ENCODE data around the gene AKNA. TPM values are rescaled to one million over a fixed set of nuclear protein-coding genes. Genes with fewer than 3 reads are reported as not detected.

The AKNA gene
- polyA plus RNA-seq, 10 donors = 8.2 to 15.5 (median 9.6) TPM

DNA sequence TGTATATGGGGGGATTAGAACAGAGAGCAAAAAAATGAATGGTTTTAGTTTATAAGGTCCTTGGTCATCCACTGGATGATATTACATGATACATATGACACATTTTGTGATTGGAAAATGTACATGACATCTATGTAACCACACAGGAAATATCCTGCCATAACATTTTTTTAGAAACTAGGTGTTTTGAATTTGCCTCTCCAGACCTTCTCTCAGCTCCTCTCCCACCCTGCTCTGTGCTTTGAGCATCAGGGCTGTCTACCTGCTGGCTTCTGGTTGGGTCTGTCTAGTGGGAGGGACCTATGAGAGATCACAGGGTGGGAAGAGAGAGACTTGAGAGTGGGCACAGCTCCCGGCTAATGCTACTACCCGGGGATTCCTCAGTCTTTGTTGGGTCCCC is 24.4 kb downstream of the AKNA start:
- DNase-seq = no peak

DNA sequence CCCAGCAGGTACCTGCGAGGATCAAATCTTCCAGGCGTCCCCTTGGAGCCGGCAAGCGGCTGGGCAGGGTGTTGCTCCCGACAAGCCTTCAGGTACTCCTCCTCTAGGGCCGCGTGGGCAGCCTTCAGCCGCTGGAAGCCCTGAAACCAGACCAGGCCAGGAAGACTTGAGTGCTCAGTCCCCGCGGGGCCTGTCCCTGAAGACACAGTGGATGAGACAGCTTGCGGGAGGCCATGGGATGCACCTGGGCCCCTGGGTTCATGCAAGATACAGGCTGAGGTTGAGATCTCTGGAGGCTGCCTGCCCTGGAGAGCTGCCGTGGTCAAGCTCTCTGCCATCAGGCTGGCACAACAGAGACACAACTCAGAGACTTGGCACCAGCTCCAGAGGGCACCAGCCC is 25.4 kb downstream of the AKNA start:
- no peak for DNase-seq

DNA sequence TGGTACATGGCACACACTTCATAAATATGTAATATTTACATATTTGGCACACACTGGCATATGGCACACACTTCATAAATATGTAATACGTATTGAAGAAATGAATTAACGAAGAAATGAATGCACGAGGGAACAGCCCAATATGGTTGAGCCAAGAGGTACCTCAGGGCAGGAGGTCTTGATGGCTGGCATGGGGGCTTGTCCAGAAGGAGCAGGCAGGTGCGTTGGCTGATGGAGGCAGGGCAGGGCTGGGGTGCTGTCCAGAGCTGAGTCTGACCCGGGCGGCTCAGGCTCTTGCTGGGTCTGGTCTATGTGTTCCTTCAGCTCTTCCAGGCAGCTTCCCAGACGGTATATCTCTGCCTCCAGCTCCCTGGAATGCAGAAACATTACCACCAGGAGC is 26.2 kb downstream of the AKNA start:
- no peak for DNase-seq

DNA sequence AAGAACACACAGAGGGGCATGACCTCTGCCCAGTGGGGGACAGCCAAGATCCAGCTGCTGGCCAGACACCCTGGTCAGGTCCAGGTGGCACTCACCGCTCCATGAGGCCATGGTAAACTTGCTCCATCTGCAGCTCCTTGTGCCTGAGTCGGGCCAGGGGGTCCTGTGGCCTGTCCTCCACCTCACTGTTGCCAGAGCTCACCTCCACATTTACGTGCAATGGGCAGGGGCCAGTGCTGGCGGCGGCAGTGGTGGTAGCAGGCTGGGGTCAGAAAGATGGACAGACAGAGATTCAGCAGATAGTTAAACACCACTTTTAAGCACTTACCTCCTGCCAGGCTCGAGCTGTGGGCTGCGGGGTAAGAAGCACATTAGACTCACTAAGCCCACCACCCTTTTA is 28.0 kb downstream of the AKNA start:
- no peak for DNase-seq

DNA sequence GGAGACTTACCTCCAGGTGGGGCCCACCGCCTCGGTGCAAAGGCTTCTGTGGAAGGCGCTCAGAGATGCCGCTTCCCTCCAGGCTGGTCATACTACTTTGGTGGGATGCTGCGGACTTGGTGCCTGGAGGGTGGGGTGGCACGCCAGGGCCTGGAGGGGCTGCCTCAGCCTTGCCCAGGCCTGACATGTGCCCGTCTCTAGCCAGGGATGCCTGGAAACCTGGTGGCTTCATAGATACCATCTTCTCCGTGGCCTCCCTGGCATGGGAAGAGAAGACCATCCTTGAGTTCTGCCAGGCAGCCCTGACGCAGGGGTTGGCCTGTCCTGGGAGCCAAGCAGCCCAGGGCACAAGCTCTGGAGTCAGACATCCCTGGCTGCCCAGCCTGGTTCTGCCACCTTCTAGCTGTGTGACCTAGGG is 29.9 kb downstream of the AKNA start:
- DNase-seq = no peak

DNA sequence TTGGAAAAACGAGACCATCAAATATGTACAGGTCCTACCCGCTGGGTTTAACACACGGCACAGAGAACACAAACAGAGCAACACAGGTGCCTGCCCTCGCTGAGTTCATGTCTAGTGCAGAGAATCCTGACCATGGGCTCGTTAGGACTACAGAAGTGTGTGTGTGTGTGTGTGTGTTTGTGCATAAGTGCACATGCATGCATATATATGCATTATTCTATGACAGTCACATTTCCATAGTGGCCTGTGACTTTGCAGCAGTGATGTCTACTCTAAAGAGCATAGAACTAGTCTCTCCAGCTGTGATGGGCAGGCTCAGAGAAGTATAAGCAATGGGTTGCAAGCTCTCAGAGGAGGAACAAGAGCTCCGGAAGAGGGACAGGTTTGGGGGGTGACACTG is 30.4 kb downstream of the AKNA start:
- no peak for DNase-seq

DNA sequence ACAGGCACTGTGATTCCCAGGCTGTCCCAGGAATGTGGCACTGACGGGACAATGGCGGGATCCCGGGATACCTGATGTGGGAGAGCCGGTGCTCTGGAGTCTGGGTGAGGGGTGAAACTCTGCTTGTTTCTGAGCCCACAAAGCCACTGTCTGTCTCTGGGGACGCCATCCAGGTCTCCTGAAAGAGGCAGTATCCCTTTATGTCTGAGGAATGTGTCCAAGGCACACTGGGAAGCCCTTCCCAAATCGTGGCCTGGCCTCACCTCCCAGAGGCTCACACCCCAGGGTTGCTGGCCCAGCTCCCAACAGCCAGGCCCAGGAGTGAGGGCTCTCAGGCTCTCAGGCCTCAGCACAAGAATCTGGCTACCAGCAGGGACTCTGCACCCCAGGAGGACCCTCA is 31.0 kb downstream of the AKNA start:
- DNase-seq = no peak

DNA sequence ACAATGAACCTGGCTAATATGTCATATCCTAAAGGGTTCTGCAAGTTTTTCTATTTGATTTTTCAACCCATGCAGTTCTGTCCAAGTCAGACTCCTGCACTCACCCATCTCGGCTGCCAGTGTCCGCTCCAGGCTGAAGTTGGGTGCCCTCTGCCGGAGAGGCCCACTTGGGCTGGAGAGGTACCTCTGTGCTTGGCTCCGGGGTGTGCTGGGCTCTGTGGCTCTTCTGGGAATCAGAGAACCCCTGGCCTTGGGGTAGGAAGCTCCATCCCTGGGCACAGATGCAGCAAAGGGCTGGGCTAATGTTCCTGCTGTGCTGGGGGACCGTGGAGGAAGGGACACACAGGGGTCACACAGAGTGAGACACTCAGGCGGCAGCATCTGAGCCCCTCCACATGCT is 32.0 kb downstream of the AKNA start:
- DNase-seq = no peak

DNA sequence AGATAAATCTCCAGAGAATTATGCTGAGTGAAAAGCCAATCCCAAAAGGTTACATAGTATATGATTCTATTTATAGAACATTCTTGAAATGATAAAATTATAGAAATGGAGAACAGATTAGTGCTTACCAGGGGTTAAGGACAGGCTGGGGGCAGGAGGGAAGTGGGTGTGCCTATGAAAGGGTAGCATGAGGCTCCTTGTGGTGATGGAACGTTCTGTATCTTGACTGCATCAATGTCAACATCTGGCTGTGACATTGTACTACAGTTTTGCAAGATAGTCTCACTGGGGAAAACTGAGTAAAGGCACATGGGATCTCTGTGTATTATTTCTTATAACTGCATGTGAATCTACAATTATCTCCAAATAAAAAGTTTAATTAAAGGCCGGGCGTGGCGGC is 35.9 kb downstream of the AKNA start:
- DNase-seq = no peak

DNA sequence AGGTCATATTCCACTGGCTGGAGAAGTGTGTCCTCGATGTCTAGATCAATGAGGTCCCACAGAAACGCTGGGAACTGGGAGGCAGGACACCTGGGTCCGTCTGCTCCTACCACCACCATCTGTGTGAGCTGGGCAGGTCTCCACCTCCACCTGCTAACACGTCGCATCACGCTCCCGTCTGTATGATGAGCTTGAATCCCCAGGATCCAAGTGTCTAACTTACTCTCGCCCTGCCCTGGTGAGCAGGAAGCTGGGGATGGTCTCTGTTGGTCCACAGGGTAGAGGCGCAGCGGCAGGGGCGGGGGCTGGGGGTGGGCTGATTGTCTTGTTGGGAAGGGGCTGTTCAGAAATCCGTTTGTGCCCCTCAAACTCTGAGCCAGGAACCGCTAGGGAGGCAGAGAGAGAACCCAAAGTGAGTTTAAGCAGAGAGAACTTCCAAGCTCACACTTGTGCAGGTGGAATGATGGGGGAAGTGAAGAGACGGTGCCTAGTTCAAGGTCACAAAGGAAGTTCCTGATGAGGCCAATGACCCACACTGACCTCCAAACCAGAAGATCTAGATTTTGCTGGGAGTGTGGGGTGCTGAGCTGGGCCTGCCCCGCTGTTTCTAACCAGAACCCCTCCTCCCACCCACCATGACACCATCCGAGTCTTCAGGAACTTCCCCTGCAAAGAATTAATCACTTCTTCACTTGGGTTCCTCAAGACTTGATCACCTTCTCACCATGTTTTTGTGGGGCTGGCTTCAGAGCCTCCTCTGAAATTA is 37.0 kb downstream of the AKNA start:
- no peak for DNase-seq

DNA sequence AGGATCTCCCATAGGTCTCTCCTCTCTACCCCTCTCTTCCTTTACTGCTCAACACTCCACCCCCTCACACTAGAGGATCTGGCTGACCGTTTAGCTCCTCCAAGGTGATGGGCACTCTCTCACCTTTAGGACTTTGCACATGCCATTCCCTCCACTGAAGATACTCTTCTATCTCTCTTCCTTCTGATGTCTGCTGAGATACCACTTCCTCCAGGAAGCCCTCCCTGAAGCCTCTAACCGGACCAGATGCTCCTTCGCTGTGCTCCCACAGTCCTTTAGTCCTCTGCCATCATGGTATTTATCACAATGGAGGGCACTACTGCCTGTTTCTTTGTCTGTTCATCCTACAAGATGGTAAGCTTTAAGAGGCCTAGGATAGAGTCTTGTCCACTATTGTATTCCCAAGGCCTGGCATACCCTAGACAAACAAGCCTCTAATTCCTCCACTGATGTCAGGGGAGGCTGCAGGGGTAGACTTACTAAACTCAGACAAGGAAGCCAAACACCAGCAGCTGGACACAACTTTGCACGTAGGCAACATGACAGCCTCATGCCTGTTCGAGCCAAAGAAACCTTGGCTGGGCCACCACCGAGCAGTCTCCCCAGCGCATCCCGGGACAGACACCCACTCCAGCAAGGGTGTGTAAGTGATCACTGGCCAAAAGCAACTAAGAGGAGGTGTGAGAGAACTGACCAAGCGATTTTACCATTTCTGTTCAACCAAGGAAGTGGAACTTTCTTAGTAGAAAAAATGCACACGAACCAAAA is 37.9 kb downstream of the AKNA start:
- DNase-seq = no peak

DNA sequence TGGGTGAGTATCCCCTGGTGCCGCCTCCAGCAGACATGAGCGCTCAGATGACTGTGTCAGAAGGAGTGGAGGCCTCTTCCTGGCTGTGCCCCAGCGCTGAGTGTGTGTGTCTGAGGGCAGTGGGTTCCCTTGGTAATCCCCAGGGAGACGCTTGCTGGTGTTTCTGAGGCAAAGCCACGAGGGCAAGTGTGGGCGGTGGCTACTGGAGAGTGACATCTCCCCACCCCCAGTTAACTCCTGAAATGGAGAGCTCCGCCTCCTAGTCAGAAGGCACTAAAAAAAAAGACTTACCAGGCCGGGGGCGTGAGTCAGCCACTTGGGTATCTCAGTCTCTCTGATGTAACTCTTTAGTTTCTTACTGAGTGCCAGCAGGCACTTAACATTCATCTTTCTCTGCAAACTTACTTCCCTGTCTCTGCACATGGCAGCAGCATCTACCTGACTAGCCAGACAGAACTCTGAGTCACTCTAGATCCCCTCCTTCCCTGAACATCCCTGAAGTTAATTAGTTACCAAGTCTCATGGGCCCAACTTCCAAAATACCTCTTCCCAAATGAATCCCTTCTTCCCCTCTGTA is 38.8 kb downstream of the AKNA start:
- peak in 1 of 3 donors; percentile 94 for DNase-seq

DNA sequence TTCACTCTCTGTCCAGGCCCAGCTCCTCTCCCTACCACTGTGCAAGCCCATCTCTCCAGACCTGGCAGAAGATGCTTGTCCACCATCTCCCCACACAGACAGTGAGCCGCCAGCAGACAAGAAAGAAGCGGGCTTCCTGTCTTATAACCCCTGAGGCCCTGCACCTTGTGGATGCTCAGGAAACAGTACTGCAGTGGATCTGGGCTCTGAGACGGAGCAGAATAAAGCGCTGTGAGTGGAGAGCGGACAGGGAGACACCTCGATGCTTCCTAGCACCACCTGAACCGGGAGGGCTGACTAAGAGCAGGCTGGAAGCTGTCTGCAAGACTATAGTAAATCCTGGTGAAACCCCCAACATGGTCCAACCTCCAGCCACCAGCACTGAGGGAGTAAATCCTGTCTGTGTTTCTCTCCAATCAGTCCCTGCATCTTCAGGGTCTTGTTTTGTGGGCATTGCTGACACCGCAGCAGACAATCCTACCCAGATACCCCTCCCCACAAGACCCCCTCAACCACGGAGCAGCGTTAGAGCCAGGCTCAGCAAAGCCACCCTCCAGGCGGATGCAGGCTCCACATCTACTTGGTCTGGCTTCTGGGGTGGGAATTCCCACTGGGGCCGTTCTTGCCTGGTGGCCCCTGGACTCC is 39.4 kb downstream of the AKNA start:
- DNase-seq = no peak

DNA sequence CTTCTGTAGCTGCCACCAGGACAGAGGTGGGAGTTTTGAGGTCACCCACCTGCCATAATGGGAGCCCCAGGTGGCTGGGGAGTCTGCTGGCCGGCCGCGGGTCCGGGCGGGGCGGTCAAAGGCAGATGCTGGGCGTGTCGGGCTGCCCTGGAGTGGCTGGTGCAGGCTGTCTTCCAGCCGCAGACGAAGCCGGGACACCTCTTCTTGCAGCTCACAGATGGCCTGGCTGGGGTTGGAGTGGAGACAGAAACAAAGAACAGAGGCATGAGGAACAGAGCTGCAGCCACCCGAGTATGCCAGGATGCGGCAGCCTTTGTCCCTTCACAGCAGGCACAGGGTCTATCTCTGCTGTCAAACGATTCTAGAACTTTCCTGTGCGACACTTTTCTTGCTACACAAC is 40.1 kb downstream of the AKNA start:
- no peak for DNase-seq

DNA sequence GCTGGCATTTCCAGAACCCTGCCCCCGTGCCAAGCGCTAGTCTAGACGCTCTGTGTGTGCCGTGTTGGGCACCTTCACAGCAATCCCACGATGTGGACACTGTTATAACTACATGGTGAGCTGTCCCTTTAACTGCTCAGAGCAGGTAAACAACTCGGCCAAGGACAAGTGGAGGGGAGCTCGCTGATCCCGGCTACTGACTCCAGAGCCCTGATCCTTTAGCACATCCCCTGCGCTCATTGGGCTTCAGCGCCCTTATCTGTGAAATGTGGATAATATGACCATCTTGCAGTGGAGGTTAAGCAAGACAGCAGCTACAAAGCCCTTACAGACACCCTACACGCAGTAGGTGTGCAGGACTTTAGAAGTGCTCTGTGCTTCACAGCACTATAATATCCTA is 41.6 kb downstream of the AKNA start:
- DNase-seq = no peak

DNA sequence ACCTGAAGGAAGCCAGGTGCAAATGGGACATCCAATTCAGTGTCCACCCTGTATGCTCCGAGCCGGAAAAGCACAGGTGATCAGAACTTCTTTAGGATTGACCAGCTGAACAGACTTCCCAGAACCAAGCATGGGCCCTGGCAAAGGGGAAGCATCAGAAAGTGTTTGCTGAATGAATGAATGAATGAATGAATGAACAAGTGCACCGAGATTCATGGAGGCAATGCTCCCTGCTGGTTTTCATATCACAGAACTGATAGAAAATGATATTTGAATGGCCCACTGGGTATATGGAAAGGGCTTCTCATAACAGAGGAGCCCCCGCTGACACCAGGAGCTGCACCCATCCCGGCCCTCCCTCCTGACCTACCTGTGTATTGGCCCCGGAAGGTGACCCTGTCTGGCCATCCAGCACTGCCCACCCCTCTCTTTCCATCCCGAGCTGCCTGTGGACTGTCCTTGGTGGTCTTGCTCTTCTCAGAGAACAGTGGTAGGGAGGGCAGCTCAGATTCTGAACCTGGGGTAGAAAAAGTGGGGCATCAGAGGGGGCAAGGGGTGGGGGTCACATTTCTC is 42.2 kb downstream of the AKNA start:
- DNase-seq = no peak

DNA sequence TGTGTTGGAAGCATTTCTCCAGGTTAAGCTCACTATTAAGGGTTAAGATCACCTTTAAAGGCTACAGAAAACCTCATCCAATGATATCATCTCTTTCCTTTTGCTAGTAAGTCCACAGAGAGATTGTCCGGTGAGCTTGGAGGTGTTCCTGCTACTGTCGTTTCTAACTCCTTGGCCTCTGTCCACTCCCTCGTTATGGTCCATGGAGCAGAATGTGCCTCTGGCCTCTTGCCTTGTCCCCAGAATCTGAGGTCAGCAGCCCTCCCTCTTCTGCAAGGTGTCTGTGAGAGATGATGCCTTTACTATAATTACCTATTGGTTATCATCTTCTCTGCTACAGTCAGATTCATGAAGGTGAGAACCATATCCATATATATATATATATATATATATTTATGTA is 43.1 kb downstream of the AKNA start:
- no peak for DNase-seq

DNA sequence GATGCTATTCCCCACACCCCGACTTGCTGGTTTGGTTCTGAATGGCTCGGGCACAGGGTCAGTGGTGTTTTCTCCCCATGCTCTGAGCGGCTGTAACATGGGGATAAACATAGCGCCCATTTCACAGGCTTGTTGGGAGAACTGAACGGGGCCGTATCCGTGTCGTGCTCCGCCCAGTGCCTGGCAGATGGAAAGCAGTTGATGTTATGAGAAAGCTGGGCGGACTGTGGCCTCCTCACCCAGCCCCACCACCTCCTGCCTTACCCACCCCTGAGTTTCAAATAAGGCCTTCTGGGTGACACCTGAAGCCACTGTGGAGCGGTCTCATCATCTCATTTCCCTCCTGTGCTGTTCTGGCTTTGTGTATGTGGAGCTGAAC is 43.6 kb downstream of the AKNA start:
- no peak for DNase-seq

DNA sequence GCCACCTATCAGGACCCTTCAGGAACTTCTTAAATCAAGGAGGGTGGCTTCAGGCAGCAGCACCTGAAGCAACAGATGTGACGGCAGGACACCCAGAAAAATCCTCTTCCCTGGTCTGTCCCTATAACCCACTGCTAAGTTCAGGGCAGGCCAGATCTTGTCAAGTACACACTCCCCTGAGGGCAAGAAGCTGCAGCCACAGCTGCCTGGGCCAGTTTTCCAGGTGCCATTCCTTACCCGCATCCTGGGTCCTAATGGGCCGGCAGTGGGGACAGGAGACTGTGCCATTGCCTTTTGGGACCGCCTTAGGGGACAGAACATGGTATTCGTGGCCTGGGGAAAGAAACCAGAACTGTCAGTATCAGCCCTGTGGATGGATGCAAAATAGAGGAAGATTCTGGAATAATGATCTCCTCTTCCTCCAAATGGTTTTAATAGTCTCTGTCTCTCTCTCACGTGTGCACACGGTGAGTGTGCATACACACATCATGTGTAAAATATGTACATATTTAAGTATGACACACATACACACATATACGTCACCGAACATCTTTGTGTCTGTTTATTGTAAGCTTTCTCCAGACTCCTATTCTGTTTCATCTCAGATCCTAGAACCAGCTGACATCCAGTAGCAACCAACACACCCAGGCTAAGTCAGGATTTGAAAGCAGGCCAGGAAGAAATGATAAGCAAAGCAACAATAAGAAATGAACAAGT is 44.2 kb downstream of the AKNA start:
- no peak for DNase-seq

DNA sequence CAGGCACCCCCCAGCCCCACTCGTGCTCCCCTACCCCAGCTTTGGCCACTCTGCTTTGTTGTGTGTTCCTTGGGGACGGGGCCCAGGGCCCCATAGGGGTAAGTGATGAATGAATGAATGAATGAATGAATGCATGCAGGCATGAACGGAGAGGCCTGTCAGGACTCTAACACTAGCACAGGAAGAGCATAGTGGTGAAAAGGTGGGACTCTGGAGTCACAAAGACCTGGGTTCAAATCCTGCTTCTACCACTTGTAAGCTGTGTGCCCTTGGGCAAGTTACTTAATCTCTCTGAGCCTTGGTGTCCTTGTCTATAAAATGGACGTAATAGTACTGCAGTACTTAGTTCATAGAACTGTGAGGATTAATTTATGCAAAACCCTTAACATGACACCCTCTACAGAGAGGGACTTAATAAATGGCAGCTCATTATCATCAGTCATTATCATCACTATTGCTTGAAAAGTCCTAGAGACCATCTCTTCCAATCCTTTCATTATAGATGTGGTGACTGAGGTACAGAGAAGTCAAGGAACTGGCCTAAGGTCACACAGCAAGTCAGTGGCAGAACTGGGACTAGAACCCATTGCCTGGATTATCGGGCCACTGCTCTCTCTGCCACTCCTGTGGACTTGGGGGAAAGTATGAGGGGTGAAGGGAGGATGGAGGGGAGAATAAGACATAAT is 44.9 kb downstream of the AKNA start:
- DNase-seq = no peak

DNA sequence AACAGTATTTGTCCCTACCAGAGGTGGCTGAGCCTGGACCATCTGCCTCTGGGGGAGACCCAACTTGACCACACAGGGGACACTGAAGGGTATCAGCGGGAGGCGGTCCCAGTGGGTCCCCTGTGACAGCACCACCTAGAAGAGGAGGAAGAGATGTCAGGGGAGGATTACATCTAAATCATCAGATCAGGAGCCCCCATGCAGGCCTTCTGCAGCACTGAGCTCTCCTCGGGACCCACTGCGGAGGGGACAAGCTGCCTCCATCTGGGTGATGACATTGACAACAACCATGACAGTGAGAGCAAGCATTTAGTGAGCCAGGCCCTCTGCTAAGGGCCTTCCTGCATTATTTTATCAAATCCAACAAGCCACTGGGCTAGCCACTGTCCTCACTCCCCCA is 45.8 kb downstream of the AKNA start:
- no peak for DNase-seq
